HG03025 (cell line): ENCODE measurements around the gene EPB41L1.

Source experiments
- ATAC-seq: cut with Tn5 transposase; IDR thresholded peaks from one replicate; pipeline ENCODE4 v1.9.1; 2021; ENCODE audit warnings: mild to moderate bottlenecking, moderate library complexity; ENCODE audit not compliant: unreplicated experiment, low FRiP score

The EPB41L1 gene

DNA sequence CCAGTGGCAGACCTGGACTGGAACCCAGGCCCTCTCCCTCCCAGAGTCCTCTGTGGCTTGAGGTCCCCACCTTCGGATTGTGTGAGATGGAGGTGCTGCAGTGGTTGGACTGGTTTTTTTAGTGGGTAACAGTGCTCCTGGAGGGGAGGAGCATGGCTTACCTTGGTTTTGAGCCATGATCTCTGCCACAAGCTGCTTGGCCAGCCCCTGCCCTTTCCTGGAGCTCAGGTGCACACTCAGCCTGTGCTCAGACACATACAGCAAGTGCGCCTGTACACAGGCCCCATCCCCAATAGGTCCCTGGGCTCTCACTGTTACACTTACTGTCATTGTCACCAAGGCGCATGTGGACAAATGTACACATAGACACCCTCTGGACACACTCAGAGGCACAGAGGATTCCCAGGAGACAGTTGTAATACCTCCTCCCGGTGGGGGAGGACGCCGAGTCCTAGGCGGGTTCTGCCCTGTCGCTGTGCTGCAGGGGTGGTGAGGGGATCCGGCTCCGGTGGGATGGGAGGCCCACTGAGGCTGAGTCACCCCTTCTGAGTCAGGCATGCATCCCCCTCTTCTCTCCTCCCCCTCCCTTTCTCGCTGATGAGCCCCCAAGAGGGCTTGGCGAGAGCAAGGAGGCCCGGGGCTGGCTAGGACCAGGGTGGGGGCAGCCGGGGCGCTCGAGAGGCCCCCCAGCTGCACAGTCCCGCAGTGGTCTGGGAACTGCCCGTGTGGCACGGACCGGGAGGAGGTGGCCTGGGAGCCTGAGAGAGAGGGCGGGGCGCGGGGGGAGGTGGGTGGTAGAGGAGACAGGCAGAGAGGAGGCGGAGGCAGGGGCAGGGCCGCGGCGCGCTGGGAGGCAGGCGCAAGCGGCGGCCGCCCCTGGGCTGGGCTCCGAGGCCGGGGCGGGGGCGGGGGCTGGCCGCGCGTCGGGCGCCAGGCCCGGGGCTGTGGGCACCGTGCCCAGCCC is 522 bp upstream of the EPB41L1 start:
- no peak for ATAC-seq

DNA sequence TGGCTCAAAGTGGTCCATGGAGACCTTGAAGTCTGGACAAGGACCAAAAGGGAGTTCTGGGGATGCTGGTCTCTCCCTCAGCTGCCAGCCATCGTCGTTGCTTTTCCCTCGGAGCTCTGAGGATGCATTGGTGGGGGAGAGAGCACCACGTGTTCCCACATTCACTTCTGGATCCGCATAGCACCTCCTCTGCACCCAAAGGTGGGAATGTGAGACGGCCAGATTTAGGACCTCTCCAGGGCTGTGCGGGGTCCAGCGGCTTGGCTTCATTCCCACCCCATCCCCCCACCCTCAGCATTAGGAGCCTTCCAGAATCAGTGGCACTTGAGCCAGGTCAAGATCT is 1.1 kb downstream of the EPB41L1 start:
- ATAC-seq = no peak

DNA sequence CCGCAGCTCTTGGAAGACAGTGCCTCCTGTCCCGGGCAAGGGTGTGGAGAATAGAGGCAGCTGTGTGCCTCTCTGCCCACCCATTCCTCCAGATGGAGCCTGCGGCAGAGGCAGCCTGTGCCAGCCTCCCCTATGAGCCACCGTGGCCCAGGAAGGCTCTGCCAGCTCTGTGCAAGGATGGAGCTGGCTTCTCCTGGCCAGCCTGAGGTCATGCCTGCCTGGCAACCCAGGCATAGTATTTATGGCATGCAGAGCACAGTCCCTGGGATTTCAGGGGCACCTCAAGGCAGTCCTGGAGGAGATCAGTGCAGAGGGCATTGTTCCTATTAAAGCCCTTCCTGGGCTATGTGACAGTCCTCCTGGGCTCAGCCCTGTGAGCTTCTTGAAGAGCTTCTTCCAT is 1.5 kb downstream of the EPB41L1 start:
- no peak for ATAC-seq

DNA sequence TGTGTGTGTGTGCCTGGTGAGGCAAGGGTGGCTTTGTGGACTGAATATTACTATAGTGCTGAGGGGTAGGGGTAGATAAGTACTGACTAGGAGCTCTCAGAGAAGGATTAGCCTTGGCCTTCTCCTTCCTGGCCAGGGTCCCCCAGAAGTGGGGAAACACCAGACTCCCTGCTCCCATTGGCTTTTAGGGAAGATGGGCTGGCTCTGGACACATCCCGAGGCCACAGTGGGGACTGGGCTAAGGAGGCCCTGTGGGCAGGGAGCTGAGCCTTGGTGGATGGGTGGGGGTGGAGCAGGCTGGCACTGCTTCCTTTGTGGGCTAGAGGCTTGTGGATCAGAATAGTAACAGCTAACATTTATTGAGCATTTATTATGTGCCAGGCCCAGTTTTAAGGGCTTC is 3.1 kb downstream of the EPB41L1 start:
- no peak for ATAC-seq

DNA sequence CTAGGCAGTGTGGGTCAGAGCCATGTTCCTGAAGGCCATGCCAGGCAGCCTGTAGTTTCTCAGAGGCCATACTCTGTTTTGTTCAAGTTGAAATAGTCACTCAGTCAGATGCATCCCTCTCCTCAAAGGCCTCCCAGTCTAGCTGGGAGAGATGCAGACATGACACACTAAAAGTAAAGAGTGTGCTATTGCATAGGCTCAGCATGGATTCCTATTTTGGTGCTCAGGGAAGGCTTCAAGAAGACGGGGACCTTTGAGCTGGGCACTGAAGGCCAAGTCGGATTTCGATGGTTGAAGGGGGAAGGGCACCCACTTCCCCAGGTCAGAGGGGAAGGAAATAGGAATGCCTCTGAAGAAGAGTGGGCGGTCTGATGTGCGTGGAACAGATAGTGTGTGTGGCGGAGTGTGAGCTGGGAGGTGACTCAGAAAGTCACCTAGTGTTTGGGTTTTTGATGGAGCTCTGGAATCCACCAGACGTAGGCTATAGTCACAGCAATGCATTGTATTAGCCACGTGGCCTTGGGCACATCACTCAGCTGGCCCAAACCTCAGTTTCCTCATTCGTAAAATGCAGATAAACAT is 3.7 kb downstream of the EPB41L1 start:
- no peak for ATAC-seq

DNA sequence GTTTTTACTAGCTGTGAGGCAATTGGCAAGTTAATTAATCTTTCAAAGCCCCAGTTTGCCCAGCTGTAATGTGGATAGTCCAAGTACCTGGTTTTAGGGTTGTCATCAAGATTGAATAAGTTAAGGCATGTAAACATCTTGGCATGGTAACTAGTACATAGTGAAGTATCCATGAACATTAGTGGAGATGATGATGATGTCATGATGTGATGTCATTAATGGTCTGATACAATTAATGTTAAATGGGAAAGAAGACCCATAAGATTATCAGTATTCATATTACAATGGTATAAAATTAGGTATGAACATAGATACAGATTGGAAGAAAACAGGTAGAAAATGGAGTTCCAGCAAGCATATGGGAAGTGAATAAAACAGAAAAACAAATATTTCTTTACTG is 5.3 kb downstream of the EPB41L1 start:
- ATAC-seq = no peak

DNA sequence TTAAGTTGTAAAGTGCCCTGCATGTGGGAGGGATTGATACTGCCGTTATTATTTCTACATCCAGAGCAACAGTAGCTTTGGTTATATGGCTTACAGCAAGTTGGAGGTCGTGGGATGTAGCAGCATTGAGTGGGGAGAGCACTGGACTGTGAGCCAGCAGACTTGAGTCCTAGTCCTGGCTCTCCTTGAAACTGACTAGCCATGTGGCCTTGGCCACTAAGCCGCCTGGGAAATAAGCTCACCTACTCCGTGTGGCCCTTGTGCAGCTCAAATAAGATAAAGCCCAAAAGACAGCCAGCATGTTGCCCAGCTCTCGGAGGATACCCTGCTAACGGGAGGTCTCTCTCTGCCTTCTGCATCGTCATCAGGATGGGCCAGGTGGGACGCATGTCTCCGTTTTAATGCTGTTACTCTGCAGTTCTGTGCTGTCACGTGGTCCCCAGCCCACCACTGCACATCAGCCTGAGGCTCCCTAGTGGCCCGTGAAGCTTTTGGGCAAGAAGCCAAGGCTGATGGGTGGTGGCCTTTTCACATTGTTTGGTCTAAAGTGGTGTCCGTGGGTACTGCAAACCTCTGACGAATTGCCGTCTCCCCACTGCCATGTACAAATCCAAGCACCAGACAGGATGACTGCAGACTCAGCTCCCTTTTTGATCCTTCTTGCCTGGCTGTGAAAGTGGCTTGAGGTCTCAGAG is 7.9 kb downstream of the EPB41L1 start:
- ATAC-seq = no peak

DNA sequence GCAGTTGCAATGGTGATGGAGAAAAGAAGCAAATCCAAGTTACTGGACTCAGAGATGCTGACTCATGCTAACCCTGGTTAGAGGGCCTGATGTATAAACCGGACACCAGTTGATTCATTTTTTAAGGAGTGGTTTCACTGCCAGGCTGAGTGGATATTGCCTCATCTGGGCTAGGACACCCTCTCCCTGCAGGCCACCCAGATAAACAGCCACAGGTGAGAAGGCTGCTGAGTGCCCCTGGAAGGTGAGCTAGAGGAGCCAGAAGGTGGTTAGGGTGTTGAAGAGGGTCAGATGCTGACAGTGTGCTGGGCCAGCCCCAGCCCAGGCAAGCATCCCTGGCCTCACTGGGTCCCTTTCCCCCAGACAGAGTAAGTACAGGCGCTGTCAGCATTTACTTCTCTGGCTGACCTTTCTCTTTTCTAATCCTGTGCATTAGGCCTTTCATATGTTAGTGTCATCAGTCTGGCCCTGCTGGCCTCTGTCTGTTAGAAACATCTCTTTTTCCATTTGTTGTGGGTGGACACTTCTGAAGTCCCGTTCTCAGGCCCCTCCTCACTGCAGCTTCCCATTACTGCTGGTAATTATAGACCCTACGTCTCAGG is 13.5 kb downstream of the EPB41L1 start:
- no peak for ATAC-seq

DNA sequence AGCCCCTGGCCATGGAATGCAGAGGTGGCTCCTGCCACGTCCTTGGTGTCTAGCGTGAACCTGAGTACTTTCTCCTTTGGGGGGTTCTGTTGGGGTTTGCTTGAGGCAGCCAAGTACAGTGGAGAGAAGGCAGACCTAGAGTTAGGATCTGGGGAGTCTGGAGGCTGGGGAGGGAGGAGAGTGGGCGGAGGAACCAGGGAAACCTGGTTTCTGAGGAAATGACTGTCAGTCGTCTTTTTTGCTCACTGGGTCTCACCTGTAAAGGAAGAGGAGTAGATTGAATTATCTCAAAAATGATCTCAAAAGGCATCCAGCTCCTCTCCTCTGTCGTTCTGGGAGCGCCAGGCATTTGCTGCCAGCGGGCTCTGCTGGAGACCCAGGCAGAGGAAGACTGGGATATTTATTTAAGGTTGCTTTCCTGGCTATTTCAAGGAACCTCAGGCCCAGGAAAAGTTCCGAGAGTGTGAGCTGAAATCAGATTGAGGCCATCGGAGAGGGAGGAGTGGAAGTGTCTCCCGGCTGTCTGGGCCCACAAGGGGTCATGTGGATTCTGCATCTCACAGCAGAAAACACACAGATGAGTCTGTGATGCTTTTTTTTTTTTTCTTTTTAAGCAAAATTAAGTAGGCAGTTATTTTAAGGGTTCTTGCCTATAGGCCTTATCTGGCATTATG is 16.1 kb downstream of the EPB41L1 start:
- no peak for ATAC-seq

DNA sequence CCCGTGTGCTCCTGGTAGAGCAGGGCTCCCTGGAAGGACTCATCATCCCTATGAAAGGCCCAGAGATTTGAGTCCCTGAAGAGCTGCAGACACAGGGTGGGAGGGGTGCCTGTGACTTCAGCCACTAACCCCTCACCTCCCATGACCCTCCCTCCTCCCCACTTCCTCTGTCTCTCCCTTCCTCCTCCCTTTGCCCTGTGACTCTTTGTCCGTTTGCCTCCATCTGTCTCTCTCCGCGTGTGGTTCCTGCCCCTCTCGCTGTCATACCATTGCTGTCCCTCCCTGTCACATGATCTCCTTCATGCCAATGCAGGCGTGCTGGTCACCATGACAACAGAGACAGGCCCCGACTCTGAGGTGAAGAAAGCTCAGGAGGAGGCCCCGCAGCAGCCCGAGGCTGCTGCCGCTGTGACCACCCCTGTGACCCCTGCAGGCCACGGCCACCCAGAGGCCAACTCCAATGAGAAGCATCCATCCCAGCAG is 19.0 kb downstream of the EPB41L1 start:
- ATAC-seq = no peak

DNA sequence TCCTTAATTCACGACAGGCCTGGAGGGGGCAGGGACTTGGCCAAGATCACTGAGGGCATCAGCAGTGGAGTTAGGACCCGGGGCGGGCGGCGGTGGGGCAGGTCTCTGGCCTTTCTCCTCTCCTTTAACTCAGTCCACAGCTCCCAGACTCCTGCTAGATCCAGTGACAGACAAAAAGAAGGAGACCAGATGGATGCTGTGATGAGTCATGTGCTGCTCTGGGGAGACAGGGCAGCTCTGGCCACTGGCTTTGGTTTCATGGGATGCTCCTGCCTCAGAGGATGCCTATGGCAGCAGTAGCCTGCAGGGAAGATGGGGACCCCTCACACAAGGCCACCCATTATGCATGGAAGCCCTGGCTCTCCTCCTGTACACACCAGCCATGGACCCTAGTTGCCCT is 20.5 kb downstream of the EPB41L1 start:
- ATAC-seq = no peak

DNA sequence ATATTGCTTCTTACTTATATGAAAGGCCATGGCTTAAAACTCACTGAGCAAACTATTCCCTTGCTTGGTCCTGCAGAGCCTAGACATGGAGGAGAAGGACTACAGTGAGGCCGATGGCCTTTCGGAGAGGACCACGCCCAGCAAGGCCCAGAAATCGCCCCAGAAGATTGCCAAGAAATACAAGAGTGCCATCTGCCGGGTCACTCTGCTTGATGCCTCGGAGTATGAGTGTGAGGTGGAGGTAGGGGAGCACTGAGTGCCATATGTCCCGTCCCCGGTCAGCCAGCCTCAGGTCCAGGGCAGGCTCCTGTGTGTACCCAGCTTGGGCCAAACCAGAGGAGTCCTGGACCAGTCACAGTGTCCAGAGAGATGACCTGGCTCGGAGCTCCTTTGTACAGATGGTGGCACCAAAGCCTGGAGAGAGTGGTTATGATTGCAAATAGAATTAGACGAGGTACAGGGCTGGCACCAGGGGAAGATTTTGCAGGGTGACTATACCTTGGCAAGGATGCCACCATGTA is 21.0 kb downstream of the EPB41L1 start:
- ATAC-seq = no peak

DNA sequence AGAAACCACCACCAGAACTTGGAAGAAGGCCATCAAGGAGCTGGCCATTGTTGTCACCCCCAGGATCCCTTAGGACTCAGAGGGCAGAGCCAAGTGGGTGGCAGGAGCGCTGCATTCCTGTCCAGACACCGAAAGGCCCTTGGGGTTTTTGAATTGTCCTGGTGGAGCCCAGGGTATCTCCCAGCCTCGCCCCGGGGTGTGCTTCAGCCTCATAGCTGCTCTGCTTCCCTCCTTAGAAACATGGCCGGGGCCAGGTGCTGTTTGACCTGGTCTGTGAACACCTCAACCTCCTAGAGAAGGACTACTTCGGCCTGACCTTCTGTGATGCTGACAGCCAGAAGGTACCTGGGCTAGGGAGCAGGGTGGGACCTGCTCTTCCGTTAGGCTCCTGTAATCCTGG is 23.2 kb downstream of the EPB41L1 start:
- ATAC-seq = no peak

DNA sequence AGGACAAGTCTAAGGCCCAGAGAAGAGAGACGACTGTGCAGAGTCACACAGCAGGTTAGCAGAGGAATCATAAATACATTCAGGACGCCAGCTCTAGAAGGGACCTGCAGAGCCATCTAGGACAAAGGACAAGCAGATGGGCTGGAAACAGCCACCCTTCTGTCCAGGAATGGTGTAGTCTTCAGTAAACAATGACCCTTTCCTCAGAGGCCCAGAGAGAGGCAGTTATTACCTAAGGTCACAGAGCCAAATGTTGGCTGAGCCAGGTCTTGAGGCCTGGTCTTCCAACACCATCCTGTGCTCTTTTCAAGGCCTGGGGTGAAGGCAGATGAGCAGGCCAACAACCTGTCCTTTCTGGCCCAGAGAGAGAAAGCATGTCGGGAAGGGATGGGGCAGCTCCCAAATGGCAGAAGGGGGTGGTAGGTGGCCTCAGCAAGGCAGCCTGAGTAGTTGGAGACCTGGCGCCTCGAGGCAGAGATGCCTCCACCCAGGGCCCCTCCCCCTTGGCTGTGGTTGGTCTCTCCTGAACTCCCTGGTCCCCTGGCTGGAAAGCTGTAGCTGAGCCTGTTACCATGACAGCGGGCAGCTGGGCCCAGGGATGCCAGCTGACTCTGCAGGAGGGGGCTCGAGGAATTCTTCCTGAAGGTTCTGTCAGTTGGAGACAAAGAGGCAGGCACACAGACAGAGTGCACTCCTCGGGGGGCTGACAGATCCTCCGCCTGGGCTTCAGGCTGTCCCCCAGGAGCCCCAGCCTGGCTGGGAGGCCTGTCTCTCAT is 24.8 kb downstream of the EPB41L1 start:
- no peak for ATAC-seq

DNA sequence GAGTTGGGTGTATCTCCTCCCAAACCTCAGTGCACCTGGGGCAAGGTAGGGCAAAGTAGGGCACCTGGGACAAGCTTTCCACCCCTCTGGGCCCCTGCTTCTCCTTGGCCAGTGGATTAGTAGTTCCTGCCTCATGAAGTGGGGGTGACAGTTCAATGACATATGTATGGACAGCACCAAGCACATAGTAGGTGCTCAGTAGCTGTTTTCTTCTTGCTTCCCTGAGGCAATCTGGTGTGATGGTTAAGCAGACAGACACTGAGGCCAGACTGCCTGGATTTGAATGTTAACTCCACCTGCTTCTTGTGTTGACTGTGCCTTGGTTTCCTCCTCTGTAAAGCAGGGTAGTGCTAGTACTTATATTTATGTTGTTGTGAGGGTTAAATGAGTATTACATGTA is 25.8 kb downstream of the EPB41L1 start:
- no peak for ATAC-seq

DNA sequence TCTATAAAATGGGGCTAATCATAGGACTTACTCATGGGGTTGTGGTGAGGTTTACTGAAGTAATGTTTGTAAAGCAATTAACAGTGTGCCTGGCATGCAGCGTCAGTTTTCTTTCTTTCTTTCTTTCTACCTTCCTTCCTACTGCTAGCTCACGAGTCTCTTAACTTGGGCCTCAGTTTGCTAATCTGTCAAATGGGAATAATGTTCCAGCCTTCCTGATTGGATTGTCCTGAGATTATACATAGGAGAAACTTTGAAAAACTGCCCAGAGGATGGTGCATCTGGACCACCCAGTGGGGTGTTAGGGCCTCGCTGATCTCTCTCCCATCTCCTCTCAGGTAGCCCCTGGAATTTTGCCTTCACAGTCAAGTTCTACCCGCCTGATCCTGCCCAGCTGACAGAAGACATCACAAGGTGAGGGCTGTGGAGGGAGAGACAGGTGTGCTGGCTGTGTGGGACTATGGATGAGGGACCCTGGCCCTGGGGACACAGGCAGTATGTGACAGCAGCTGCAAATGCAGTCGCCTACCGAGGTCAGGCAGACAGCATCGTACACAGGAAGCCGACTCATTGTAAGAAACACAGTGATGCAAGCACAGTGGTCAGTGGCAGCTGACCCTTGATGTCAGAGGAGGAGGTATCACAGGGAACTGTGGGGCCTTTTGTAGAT is 27.5 kb downstream of the EPB41L1 start:
- ATAC-seq = no peak

DNA sequence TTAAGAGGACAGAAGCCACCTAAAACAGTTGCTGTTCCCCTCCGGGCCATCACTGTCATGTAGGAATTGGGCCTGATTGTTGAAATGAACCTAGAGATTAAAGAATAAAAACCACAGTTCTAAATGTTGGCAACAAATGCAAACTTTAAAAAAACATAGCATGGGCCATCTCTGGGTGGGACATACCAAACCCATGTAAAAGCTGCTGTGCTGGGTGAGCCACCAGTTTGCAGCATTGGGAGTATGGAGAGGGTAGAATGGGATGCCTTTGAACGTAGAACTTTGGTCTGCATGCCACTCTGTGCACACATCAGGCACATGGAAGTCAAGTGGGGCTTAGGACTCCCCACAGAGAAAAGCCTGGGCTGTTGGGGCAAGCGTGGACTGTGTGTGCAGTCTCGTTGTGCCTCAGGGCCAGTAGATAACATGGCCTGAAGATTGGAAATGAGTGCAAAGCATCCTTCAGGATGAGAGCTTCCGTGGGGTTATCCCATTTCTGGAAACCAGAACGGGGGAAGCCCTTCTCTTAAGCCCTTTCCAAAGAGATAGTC is 28.1 kb downstream of the EPB41L1 start:
- no peak for ATAC-seq

DNA sequence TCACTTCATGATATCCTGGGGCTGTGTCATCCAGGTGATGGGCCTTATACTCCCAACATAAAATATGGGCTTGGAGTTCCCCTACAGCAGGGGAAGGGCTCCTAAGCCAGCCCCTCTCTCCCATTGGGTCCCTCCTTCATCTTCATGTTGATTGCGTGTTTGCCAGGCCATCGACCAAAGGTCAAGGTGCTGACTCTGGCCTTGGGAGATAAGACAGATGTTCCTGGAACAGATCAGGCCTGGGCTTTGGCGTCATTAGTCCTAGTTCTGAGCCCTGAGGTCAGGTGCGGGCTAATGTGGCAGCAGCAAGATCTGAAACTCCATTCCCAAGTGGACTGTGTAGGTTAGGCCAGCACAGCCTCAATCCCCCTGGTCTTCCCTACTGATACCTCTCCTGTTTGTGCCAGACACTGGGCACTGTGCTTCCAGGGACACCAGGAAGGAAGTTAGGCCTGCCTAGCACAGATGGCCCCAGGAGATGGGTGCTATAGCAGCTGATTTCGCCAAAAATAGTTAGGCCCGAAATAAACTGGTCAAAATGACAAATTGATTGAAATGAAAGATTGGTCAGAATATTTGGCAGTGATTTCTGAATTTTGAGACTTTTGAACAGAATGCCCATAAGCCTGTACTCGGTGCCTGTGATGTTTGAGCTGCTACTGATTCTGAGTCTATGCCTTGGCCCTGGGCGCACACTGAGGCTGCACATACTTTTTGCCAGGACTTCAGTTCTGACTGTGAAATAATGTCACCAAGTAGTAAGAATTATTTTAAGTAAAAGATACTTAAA is 28.8 kb downstream of the EPB41L1 start:
- ATAC-seq = no peak
